GM21825 (cell line): ENCODE measurements around the gene TRAK2.
"Not testable (repeated sequence)": the region's sequence is repeated elsewhere in the genome, so short reads cannot be mapped to it uniquely, and the experiment has no call there.

ENCODE experiments used
- ATAC-seq: cut with Tn5 transposase; IDR thresholded peaks from one replicate; pipeline ENCODE4 v1.9.1; 2021; ENCODE audit warnings: mild to moderate bottlenecking, moderate library complexity; ENCODE audit not compliant: unreplicated experiment

The TRAK2 gene

GRCh38 chr2:201414099-201415023 lies 36.9 kb downstream of the TRAK2 start:
- peak; percentile 85 for ATAC-seq

GRCh38 chr2:201413552-201413951 lies 37.7 kb downstream of the TRAK2 start:
- ATAC-seq: no peak

- no peak for ATAC-seq
Measured at GRCh38 chr2:201413143-201413542, 38.1 kb downstream of the TRAK2 start.

GRCh38 chr2:201411421-201411820 lies 39.8 kb downstream of the TRAK2 start:
- ATAC-seq: no peak

GRCh38 chr2:201408931-201409330 lies 42.3 kb downstream of the TRAK2 start:
- ATAC-seq: no peak

- no peak for ATAC-seq
Measured at GRCh38 chr2:201407265-201407664, 44.0 kb downstream of the TRAK2 start.

GRCh38 chr2:201406077-201406662 lies 45.1 kb downstream of the TRAK2 start:
- ATAC-seq: no peak

- ATAC-seq: no peak
Measured at GRCh38 chr2:201404699-201405280, 46.5 kb downstream of the TRAK2 start.

GRCh38 chr2:201403880-201404279 lies 47.4 kb downstream of the TRAK2 start:
- ATAC-seq: no peak

GRCh38 chr2:201402651-201403562 lies 48.4 kb downstream of the TRAK2 start:
- ATAC-seq: no peak

- ATAC-seq: no peak
Measured at GRCh38 chr2:201401815-201402214, 49.4 kb downstream of the TRAK2 start.

GRCh38 chr2:201396595-201396994 lies 54.7 kb downstream of the TRAK2 start:
- ATAC-seq: no peak

- no peak for ATAC-seq
Measured at GRCh38 chr2:201383136-201383535, 68.1 kb downstream of the TRAK2 start.

GRCh38 chr2:201378496-201379397 lies 72.5 kb downstream of the TRAK2 start:
- no peak for ATAC-seq

GRCh38 chr2:201377218-201377617 lies 74.0 kb downstream of the TRAK2 start:
- no peak for ATAC-seq

GRCh38 chr2:201369775-201370174 lies 81.5 kb downstream of the TRAK2 start:
- no peak for ATAC-seq

- ATAC-seq: not testable (repeated sequence)
Measured at GRCh38 chr2:201369318-201369717, 81.9 kb downstream of the TRAK2 start.

- no peak for ATAC-seq
Measured at GRCh38 chr2:201366146-201366545, 85.1 kb downstream of the TRAK2 start.

GRCh38 chr2:201363857-201364560 lies 87.2 kb downstream of the TRAK2 start:
- ATAC-seq: no peak
